IMR-90 (cell line): ENCODE measurements around the gene SASH1. TPM values are rescaled to one million over a fixed set of nuclear protein-coding genes. Genes with fewer than 3 reads are reported as not detected.

ENCODE experiments used
- ATAC-seq: fragments of 200-7000 bp; cut with Tn5 transposase; 2 replicates; pipeline ENCODE4 v1.9.1; 2020; ENCODE audit warnings: low read depth, mild to moderate bottlenecking, moderate library complexity
- BruUV-seq: library from RNA; stranded (reverse); fragments of 400-500 nt; replicated peaks from 2 replicates; lab custom pipeline; 2021; lab: Mats Ljungman, UMichigan
- CTCF ChIA-PET: fragments of 300-600 bp; formaldehyde crosslinking; extraction: SDS; loops from one replicate; lab custom pipeline; 2021; ENCODE audit warnings: antibody characterized with exemption; lab: Yijun Ruan, JAX
- POLR2A ChIA-PET: fragments of 300-600 bp; sonication (Branson Sonifier 250); formaldehyde crosslinking; loops from one replicate; lab custom pipeline; 2022; ENCODE audit warnings: antibody characterized with exemption; ENCODE audit not compliant: unreplicated experiment; lab: Charles Lee
- DNase-seq: peaks from one replicate; pipeline ENCODE4 v3.0.0; 2013
- H2AFZ ChIP-seq: replicated peaks from 2 replicates; pipeline ENCODE3; 2013; ENCODE audit warnings: low read length, mild to moderate bottlenecking; ENCODE audit not compliant: poor library complexity
- H2AK5ac ChIP-seq: 2 replicates; pipeline ENCODE4 v1.6.1; 2013; ENCODE audit warnings: low read depth, low read length, inconsistent platforms
- H2AK9ac ChIP-seq: replicated peaks from 2 replicates; pipeline ENCODE3; 2013; ENCODE audit warnings: mild to moderate bottlenecking, low read depth, low read length, moderate library complexity; ENCODE audit not compliant: poor library complexity
- H2BK120ac ChIP-seq: 2 replicates; pipeline ENCODE4 v1.6.1; 2013; ENCODE audit warnings: low read depth, low read length, inconsistent platforms
- H2BK15ac ChIP-seq: 3 replicates; pipeline ENCODE4 v1.6.1; 2013; ENCODE audit warnings: low read depth, low read length, inconsistent platforms
- H2BK20ac ChIP-seq: 2 replicates; pipeline ENCODE4 v1.6.1; 2013; ENCODE audit warnings: low read depth, mild to moderate bottlenecking, inconsistent platforms, low read length, moderate library complexity
- H2BK5ac ChIP-seq: 2 replicates; pipeline ENCODE4 v1.6.1; 2013; ENCODE audit warnings: mild to moderate bottlenecking, low read depth, low read length, inconsistent platforms; ENCODE audit not compliant: poor library complexity, severe bottlenecking
- H3K14ac ChIP-seq: replicated peaks from 2 replicates; pipeline ENCODE4 v1.6.1; 2013; ENCODE audit warnings: low read depth, low read length, inconsistent platforms
- H3K18ac ChIP-seq: 2 replicates; pipeline ENCODE4 v1.6.1; 2013; ENCODE audit warnings: low read depth, low read length, control low read depth
- H3K23ac ChIP-seq: 2 replicates; pipeline ENCODE4 v1.6.1; 2013; ENCODE audit warnings: low read depth, low read length, inconsistent platforms
- H3K27ac ChIP-seq: 2 replicates; pipeline ENCODE4 v1.5.1; 2013; ENCODE audit warnings: mild to moderate bottlenecking, control low read depth, low read length; ENCODE audit not compliant: insufficient read depth
- H3K27me3 ChIP-seq: 2 replicates; pipeline ENCODE4 v1.6.1; 2013; ENCODE audit warnings: low read length; ENCODE audit not compliant: control insufficient read depth, insufficient read depth
- H3K36me3 ChIP-seq: 2 replicates; pipeline ENCODE4 v1.6.1; 2013; ENCODE audit warnings: low read length, mixed read lengths; ENCODE audit not compliant: control insufficient read depth, insufficient read depth
- H3K4ac ChIP-seq: 2 replicates; pipeline ENCODE4 v1.6.1; 2013; ENCODE audit warnings: low read depth, low read length, inconsistent platforms
- H3K4me1 ChIP-seq: 2 replicates; pipeline ENCODE4 v1.6.1; 2013; ENCODE audit warnings: low read length, mixed read lengths; ENCODE audit not compliant: control insufficient read depth, insufficient read depth
- H3K4me2 ChIP-seq: 2 replicates; pipeline ENCODE4 v1.6.1; 2013; ENCODE audit warnings: low read depth, mild to moderate bottlenecking, control low read depth, low read length, moderate library complexity
- H3K4me3 ChIP-seq: 2 replicates; pipeline ENCODE4 v1.5.1; 2013; ENCODE audit warnings: low read depth, mild to moderate bottlenecking, control low read depth, low read length, moderate library complexity; ENCODE audit not compliant: insufficient read depth
- H3K56ac ChIP-seq: 2 replicates; pipeline ENCODE4 v1.6.1; 2013; ENCODE audit warnings: low read length, inconsistent platforms; ENCODE audit not compliant: insufficient read depth; ENCODE audit errors: extremely low read depth
- H3K79me1 ChIP-seq, 2 experiments: 2 replicates each; pipeline ENCODE4 v1.6.1; 2013; ENCODE audit warnings: low read length in 2 of 2, inconsistent platforms in 1 of 2, low read depth in 1 of 2
- H3K9ac ChIP-seq: 2 replicates; pipeline ENCODE4 v1.6.1; 2013; ENCODE audit warnings: low read depth, low read length, control low read depth
- H3K9me1 ChIP-seq: 2 replicates; pipeline ENCODE4 v1.6.1; 2013; ENCODE audit warnings: low read length, inconsistent platforms; ENCODE audit not compliant: insufficient read depth
- H3K9me3 ChIP-seq: 2 replicates; pipeline ENCODE4 v1.6.1; 2013; ENCODE audit warnings: low read length; ENCODE audit not compliant: control insufficient read depth, insufficient read depth
- H4K20me1 ChIP-seq: 2 replicates; pipeline ENCODE4 v1.6.1; 2013; ENCODE audit warnings: low read length, inconsistent platforms; ENCODE audit not compliant: insufficient read depth
- H4K5ac ChIP-seq: 2 replicates; pipeline ENCODE4 v1.6.1; 2013; ENCODE audit warnings: mild to moderate bottlenecking, low read depth, low read length, control low read depth
- H4K8ac ChIP-seq, 2 experiments: 2 replicates each; pipeline ENCODE4 v1.6.1; 2013; ENCODE audit warnings: low read depth in 2 of 2, low read length in 2 of 2, control low read depth in 1 of 2, inconsistent platforms in 1 of 2
- H4K91ac ChIP-seq: 2 replicates; pipeline ENCODE4 v1.6.1; 2013; ENCODE audit warnings: low read depth, low read length, inconsistent platforms; ENCODE audit not compliant: insufficient read depth
- CEBPB ChIP-seq: IDR thresholded peaks from 2 replicates; pipeline ENCODE4 v1.6.1; 2012; ENCODE audit warnings: low read depth, low read length, improper control_type of control experiment
- MAZ ChIP-seq: IDR thresholded peaks from 2 replicates; pipeline ENCODE4 v1.6.1; 2012; ENCODE audit warnings: low read depth, mild to moderate bottlenecking, low read length, improper control_type of control experiment, moderate library complexity, borderline replicate concordance
- POLR2A ChIP-seq: IDR thresholded peaks from 2 replicates; pipeline ENCODE4 v1.6.1; 2012; ENCODE audit warnings: mild to moderate bottlenecking, low read depth, low read length
- WGBS, 2 experiments: methylation state at CpG; one replicate each; pipeline versions ENCODE4 v1.1.5 to v1.1.7; 2013; ENCODE audit warnings: missing lambda C conversion rate in 2 of 2; ENCODE audit not compliant: insufficient read length in 1 of 2; ENCODE audit errors: extremely low coverage in 2 of 2; 5-methylcytosine and 5-hydroxymethylcytosine counted together
- dilution Hi-C: fragments of 300-500 bp; cut with HindIII; formaldehyde crosslinking; loops from one replicate; pipeline ENCODE4 v1.14.3; 2018; ENCODE audit warnings: low sequenced_read_pairs; ENCODE audit not compliant: unreplicated experiment
- in situ Hi-C: fragments of 300-500 bp; cut with MboI; formaldehyde crosslinking; loops from 3 replicates; pipeline ENCODE4 v1.14.3; 2019; ENCODE audit warnings: low sequenced_read_pairs, inconsistent platforms, mixed read lengths
- intact Hi-C: fragments of 100-400 bp; cut with micrococcal nuclease; formaldehyde crosslinking; loops from 2 replicates; pipeline ENCODE4 v1.10.0; 2022
- polyA plus RNA-seq, 3 experiments: library from polyadenylated mRNA; depleted of rRNA; stranded (reverse); fragments of >200 nt; gene quantifications; 2 replicates each; pipeline ENCODE4 v1.2.3, GENCODE V29; 2012; ENCODE audit warnings: low replicate concordance in 1 of 3
- total RNA-seq: library from RNA; depleted of rRNA; stranded (reverse); fragments of >200 nt; gene quantifications from 2 replicates; pipeline ENCODE4 v1.2.3, GENCODE V29; 2012

Gene SASH1
- total and polyA plus RNA-seq, 2 of the 4 experiments (the other 2 are of a cell fraction): 11.6 to 16.5 TPM

DNA sequence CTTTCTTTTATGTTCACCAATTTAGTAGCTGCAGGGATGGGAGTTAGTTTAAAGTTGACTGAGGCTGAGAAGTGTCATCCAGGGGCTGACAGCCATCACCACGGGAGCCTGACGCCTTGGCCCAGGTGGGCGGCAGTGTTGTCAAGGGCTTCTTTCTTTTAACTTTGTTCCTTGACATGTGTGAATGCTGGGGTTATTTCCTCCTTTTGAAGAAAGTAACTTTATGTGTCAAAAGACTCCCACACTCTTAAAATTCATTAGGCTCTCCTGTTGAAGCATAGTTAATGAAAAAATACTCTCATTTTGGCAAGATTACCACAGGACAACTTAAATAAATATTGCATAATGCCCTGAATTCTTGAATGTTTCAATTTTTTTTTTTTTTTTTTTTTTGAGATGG, 50.0 kb downstream of the SASH1 start:
- Histone ChIP-seq H2AK5ac (no peak overlapping the region; the same call in 1 of the 2 replicates), H4K5ac (peak overlapping the region; percentile 59; the same call in 1 of the 2 replicates), H4K20me1 (0 out of 2 replicates have a peak, but pooled peaks cover 9% of the 10 kb centered on the region), H3K27ac (peak overlapping the region; percentile 50; the same call in 1 of the 2 replicates), H3K4me1 (peaks cover 7% of the 10 kb centered on the region), H2AFZ (no peak overlapping the region), H3K4ac (no peak overlapping the region), H3K18ac (peak overlapping the region; percentile 55), H3K27me3 (no peaks in the 10 kb centered on the region), H2BK15ac (no peak overlapping the region; the same call in 1 of the 3 replicates), H2BK20ac (no peak overlapping the region), H2AK9ac (no peak overlapping the region), H3K79me1 (peaks cover 14 to 48% of the 10 kb centered on the region in 2 experiments), H3K56ac (no peak overlapping the region), H3K9ac (no peak overlapping the region), H2BK120ac (no peak overlapping the region), H4K8ac (no peak overlapping the region), H3K36me3 (peaks cover 3% of the 10 kb centered on the region; the same call in 1 of the 2 replicates), H3K4me3 (no peak overlapping the region), H3K4me2 (no peak overlapping the region), H4K91ac (no peak overlapping the region), H3K14ac (no peak overlapping the region), H3K9me1 (peaks cover 6% of the 10 kb centered on the region), H3K23ac (no peak overlapping the region), H2BK5ac (no peak overlapping the region), H3K9me3 (no peaks in the 10 kb centered on the region)
- TF ChIP-seq MAZ (no peak), CEBPB (peak; percentile 44), POLR2A (no peak)
- intact Hi-C loops: loop anchor here (1.0 kb wide), 1 partner anchor 33 kb away; no protein-coding TSS in a partner anchor
- no peak for DNase-seq
- POLR2A ChIA-PET: no interaction called here
- BruUV-seq: no TSS peak
- no peak for ATAC-seq
- in situ Hi-C loops: no loop called here
- dilution Hi-C loops: no loop called here
- no CpG with 5 or more reads among the region's 3 CpGs for WGBS, 2 experiments
- CTCF ChIA-PET: interaction anchor here (0.6 kb wide), 1 partner anchor 310 kb away, joined by 3 read pairs; no protein-coding TSS in a partner anchor
